ENCODE results near the gene MPPED2. TPM values are rescaled to one million over a fixed set of nuclear protein-coding genes. Genes with fewer than 3 reads are reported as not detected.

MPPED2 gene
- total RNA-seq, 4 donors from 2014 or later, result 0.37 to 1.8 (median 1.3) TPM

GRCh38 chr11:30463266-30463665 is 122.9 kb downstream of the MPPED2 start:
- 70 to 83% methylated on average over 2 of the region's 2 CpGs for WGBS, 2 donors
- no peak for TF ChIP-seq POLR2A (IDR thresholded peaks at IDR 0.05)
- TF ChIP-seq CTCF (IDR thresholded peaks at IDR 0.05), result no peak
- intact Hi-C loops (cut with DNase I; ENCODE audit: low total_unique reads), result no loop called here
- no peak overlapping the region for H3K4me3 ChIP-seq (ENCODE audit: low read depth, poor library complexity, severe bottlenecking)
- no peak for DNase-seq (ENCODE audit: low spot score in 2 of 2)

- intact Hi-C loops (cut with DNase I; ENCODE audit: low total_unique reads), result no loop called here
- H3K4me3 ChIP-seq (ENCODE audit: low read depth, poor library complexity, severe bottlenecking), result no peak overlapping the region
- TF ChIP-seq POLR2A (IDR thresholded peaks at IDR 0.05), result no peak
- TF ChIP-seq CTCF (IDR thresholded peaks at IDR 0.05), result no peak
- WGBS, 2 donors, result 53 to 57% methylated on average over 3 of the region's 3 CpGs
- no peak for DNase-seq (ENCODE audit: low spot score in 2 of 2)
These were observed 123.7 kb downstream of the MPPED2 start for GRCh38 chr11:30462421-30462820.

GRCh38 chr11:30459821-30460220 is 126.3 kb downstream of the MPPED2 start:
- no peak for DNase-seq (ENCODE audit: low spot score in 2 of 2)
- whole genome bisulfite sequencing, 2 donors, result 67 to 81% methylated on average over 3 of the region's 3 CpGs
- no peak for TF ChIP-seq POLR2A (IDR thresholded peaks at IDR 0.05)
- no peak for TF ChIP-seq CTCF (IDR thresholded peaks at IDR 0.05)
- intact Hi-C loops (cut with DNase I; ENCODE audit: low total_unique reads), result no loop called here
- no peak overlapping the region for H3K4me3 ChIP-seq (ENCODE audit: low read depth, poor library complexity, severe bottlenecking)

- TF ChIP-seq POLR2A (IDR thresholded peaks at IDR 0.05), result no peak
- TF ChIP-seq CTCF (IDR thresholded peaks at IDR 0.05), result no peak
- DNase-seq (ENCODE audit: low spot score in 2 of 2), result no peak
- WGBS, 2 donors, result 83 to 85% methylated on average over 3 of the region's 3 CpGs
- intact Hi-C loops (cut with DNase I; ENCODE audit: low total_unique reads), result no loop called here
- H3K4me3 ChIP-seq (ENCODE audit: low read depth, poor library complexity, severe bottlenecking), result no peak overlapping the region
These were observed 126.8 kb downstream of the MPPED2 start for GRCh38 chr11:30459306-30459705.

GRCh38 chr11:30458541-30458940 is 127.6 kb downstream of the MPPED2 start:
- 89 to 91% methylated on average over 3 of the region's 3 CpGs for WGBS, 2 donors
- TF ChIP-seq POLR2A (IDR thresholded peaks at IDR 0.05), result no peak
- TF ChIP-seq CTCF (IDR thresholded peaks at IDR 0.05), result no peak
- intact Hi-C loops (cut with DNase I; ENCODE audit: low total_unique reads), result no loop called here
- H3K4me3 ChIP-seq (ENCODE audit: low read depth, poor library complexity, severe bottlenecking), result no peak overlapping the region
- no peak for DNase-seq (ENCODE audit: low spot score in 2 of 2)

GRCh38 chr11:30457087-30457486 is 129.1 kb downstream of the MPPED2 start:
- H3K4me3 ChIP-seq (ENCODE audit: low read depth, poor library complexity, severe bottlenecking), result no peak overlapping the region
- DNase-seq (ENCODE audit: low spot score in 2 of 2), result no peak
- 72 to 86% methylated on average over 3 of the region's 3 CpGs for WGBS, 2 donors
- intact Hi-C loops (cut with DNase I; ENCODE audit: low total_unique reads), result no loop called here
- TF ChIP-seq CTCF (IDR thresholded peaks at IDR 0.05) (no peak), POLR2A (IDR thresholded peaks at IDR 0.05) (no peak)

Data from lower leg skin (tissue), 4 donors.